ENCODE measurements around the gene SART3.

SART3 gene

GRCh38 chr12:108600702-108601007 is 39.7 kb upstream of the SART3 start:
- DNase-seq (ENCODE audit: low spot score): no peak
- TF ChIP-seq, protein P1, sequence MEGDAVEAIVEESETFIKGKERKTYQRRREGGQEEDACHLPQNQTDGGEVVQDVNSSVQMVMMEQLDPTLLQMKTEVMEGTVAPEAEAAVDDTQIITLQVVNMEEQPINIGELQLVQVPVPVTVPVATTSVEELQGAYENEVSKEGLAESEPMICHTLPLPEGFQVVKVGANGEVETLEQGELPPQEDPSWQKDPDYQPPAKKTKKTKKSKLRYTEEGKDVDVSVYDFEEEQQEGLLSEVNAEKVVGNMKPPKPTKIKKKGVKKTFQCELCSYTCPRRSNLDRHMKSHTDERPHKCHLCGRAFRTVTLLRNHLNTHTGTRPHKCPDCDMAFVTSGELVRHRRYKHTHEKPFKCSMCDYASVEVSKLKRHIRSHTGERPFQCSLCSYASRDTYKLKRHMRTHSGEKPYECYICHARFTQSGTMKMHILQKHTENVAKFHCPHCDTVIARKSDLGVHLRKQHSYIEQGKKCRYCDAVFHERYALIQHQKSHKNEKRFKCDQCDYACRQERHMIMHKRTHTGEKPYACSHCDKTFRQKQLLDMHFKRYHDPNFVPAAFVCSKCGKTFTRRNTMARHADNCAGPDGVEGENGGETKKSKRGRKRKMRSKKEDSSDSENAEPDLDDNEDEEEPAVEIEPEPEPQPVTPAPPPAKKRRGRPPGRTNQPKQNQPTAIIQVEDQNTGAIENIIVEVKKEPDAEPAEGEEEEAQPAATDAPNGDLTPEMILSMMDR (IDR thresholded peaks at IDR 0.05; ENCODE audit: extremely low read depth, missing control alignments): no peak

GRCh38 chr12:108599948-108600701 is 39.2 kb upstream of the SART3 start:
- no peak for DNase-seq (ENCODE audit: low spot score)
- TF ChIP-seq, protein P1 (IDR thresholded peaks at IDR 0.05; ENCODE audit: extremely low read depth, missing control alignments): no peak

DNA sequence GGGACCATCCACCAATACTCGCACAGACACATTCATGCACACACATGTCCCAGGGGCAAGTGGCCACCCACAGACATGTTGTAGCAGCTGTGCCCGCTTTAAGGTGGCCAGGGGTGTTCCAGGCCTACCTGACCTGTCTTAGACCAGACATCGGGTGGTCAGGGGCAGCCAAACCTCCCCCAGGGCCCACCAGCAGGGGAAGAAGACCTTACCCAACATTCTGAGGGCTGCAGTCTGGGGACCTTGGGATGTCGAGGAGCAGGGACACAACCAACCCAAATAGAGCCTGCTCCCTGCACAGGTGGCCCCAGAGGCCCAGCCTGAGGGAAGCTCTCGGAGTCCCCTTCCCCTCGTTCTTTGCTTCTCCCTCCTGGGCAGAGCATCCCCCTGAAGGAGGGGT is 38.6 kb upstream of the SART3 start:
- DNase-seq (ENCODE audit: low spot score): no peak
- TF ChIP-seq, protein P1 (IDR thresholded peaks at IDR 0.05; ENCODE audit: extremely low read depth, missing control alignments): no peak

- TF ChIP-seq, protein P1 (IDR thresholded peaks at IDR 0.05; ENCODE audit: extremely low read depth, missing control alignments): no peak
- no peak for DNase-seq (ENCODE audit: low spot score)
Measured at GRCh38 chr12:108598553-108599250, 37.7 kb upstream of the SART3 start.

- TF ChIP-seq, protein P1 (IDR thresholded peaks at IDR 0.05; ENCODE audit: extremely low read depth, missing control alignments): no peak
- DNase-seq (ENCODE audit: low spot score): no peak
Measured at GRCh38 chr12:108597559-108598471, 36.8 kb upstream of the SART3 start, which contains the start of gene TMEM119. Gene TMEM119, minus strand, starts transcription at chr12:108598084. Its CDS starts 5,701 bp downstream, at chr12:108592383.

GRCh38 chr12:108596854-108597558 is 36.0 kb upstream of the SART3 start:
- DNase-seq (ENCODE audit: low spot score): no peak
- TF ChIP-seq, protein P1 (IDR thresholded peaks at IDR 0.05; ENCODE audit: extremely low read depth, missing control alignments): no peak

All from GM20000 (cell line).